Neural crest cell (in vitro differentiated cells): Measurements from ENCODE around the gene CRHR1. TPM values are rescaled to one million over a fixed set of nuclear protein-coding genes. Genes with fewer than 3 reads are reported as not detected.

Experiments used
- DNase-seq: peaks from one replicate; pipeline ENCODE4 v3.0.0; 2021; ENCODE audit warnings: low read depth, mixed read lengths, low spot score
- H3K27ac Mint-ChIP-seq: one replicate; pipeline ENCODE4 v1.8.0; 2021; ENCODE audit warnings: mild to moderate bottlenecking, mixed read lengths; ENCODE audit not compliant: unreplicated experiment
- H3K27me3 Mint-ChIP-seq: 2 replicates; pipeline ENCODE4 v1.8.0; 2021; ENCODE audit warnings: low read depth, mild to moderate bottlenecking, mixed read lengths
- H3K36me3 Mint-ChIP-seq: 2 replicates; pipeline ENCODE4 v1.8.0; 2021; ENCODE audit warnings: low read depth, mild to moderate bottlenecking, mixed read lengths
- H3K4me1 Mint-ChIP-seq: 2 replicates; pipeline ENCODE4 v1.8.0; 2021; ENCODE audit warnings: mixed read lengths
- H3K4me3 Mint-ChIP-seq: one replicate; pipeline ENCODE4 v1.8.0; 2021; ENCODE audit warnings: mild to moderate bottlenecking, mixed read lengths
- H3K9me3 Mint-ChIP-seq: 2 replicates; pipeline ENCODE4 v1.8.0; 2021; ENCODE audit warnings: mixed read lengths
- total RNA-seq: library from RNA; stranded (reverse); gene quantifications from 2 replicates; pipeline ENCODE4 v1.2.1, GENCODE V29; 2021
- TF ChIP-seq, protein P1 (sequence below): fragments of 200-600 bp; sonication (generic); conservative IDR thresholded peaks from 2 replicates; pipeline ENCODE4 v1.5.0; 2021; ENCODE audit warnings: antibody characterized with exemption, mild to moderate bottlenecking

The CRHR1 gene
- total RNA-seq, 1 donor from 2014 or later: 1.1 TPM

DNA sequence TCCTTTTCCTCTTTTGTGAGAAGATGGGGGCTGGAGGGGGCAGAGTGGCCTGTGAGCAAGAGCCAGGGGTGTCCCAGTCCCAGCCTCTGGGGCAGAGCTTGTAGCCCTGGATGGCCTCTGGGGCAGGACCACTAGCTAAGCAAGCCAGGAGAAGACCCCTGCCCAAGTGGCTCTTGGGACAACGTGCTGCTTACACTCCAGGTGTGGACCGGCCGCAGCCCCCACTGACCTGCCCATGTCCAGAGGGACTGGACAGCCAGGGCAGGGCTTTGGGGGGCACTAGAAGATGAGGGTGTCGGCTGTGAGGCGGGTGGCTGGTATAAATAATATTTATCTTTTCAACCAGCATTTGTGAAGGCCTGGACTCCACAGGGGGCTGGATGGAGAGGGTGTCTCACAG lies 51.4 kb downstream of the CRHR1 start:
- Mint-ChIP-seq H3K36me3 (no peaks in the 10 kb centered on the region), H3K4me1 (no peaks in the 10 kb centered on the region), H3K27me3 (no peaks in the 10 kb centered on the region), H3K9me3 (no peaks in the 10 kb centered on the region), H3K4me3 (no peak overlapping the region), H3K27ac (no peak overlapping the region)
- TF ChIP-seq, protein P1, sequence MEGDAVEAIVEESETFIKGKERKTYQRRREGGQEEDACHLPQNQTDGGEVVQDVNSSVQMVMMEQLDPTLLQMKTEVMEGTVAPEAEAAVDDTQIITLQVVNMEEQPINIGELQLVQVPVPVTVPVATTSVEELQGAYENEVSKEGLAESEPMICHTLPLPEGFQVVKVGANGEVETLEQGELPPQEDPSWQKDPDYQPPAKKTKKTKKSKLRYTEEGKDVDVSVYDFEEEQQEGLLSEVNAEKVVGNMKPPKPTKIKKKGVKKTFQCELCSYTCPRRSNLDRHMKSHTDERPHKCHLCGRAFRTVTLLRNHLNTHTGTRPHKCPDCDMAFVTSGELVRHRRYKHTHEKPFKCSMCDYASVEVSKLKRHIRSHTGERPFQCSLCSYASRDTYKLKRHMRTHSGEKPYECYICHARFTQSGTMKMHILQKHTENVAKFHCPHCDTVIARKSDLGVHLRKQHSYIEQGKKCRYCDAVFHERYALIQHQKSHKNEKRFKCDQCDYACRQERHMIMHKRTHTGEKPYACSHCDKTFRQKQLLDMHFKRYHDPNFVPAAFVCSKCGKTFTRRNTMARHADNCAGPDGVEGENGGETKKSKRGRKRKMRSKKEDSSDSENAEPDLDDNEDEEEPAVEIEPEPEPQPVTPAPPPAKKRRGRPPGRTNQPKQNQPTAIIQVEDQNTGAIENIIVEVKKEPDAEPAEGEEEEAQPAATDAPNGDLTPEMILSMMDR: no peak
- no peak for DNase-seq

DNA sequence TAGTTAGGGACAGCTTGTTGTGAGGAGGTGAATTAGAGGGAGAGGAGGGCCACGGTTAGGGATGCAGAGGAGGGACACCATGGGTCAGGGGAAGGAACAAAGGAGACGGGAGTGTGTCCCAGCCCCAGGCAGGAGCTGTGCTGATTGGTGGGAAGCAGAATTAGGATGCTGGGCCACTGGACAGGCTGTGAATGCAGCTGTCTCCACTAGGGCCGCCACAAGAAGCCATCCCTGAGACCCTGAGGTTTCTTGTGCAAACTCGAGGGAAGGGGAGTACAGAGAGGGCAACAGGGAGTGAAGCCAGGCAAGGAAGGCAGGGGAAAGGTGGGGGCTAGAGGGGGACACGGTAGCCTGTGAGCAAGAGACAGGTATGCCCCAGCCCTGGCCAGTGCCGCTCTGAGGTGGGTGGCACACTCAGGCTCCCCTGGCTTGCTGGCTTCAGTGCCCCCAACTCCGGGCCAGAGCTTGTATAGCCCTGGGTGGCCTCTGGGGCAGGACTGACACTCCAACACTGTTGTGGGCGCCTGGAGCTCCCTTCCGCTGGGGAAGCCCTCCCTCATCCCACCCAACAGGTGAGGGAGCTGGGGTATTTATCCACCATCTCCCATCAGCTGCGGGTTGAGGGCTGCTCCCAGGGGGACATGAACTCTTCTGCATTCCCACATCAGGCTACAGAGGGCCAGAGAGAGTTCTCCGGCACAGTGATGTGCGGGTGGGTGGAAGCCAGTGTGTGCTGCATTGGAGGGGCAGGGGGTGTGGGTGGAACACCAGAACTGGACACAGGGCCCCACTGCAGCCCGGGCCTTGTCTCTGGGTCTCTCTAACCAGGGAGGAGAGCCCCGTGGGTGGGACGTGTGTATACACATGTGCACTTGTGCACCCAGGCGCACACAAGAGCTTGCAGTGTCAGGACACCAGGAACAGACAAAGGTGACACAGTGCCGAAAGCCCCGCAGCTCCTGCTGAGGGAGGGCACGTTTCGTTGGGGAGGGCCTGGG lies 52.2 kb downstream of the CRHR1 start:
- no peaks in the 10 kb centered on the region for H3K27me3 Mint-ChIP-seq
- H3K4me1 Mint-ChIP-seq: no peaks in the 10 kb centered on the region
- H3K36me3 Mint-ChIP-seq: no peaks in the 10 kb centered on the region
- no peaks in the 10 kb centered on the region for H3K9me3 Mint-ChIP-seq
- H3K27ac Mint-ChIP-seq: no peak overlapping the region
- TF ChIP-seq, protein P1: no peak
- H3K4me3 Mint-ChIP-seq: no peak overlapping the region
- DNase-seq: no peak

DNA sequence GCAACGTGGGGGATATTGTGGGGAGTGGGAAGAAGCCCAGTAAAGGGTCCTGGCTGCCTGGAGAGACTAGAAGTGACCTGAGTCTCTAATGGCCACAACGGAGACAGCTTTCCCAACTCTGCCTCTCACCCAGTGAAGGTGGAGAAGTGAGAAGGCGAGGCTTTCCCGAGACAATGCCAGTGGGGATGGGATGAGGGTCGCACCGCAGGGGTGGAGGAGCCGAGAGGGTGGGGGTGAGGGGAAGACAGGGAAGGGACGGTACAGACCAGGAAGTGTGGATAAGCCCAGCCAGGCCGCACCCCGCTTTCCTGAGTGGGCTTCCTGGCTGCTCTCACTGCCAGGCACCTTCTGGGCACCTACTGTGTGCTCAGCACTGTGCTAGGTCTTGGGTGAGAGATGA lies 53.1 kb downstream of the CRHR1 start:
- DNase-seq: no peak
- Mint-ChIP-seq H3K9me3 (no peaks in the 10 kb centered on the region), H3K4me3 (no peak overlapping the region), H3K4me1 (no peaks in the 10 kb centered on the region), H3K36me3 (no peaks in the 10 kb centered on the region), H3K27me3 (no peaks in the 10 kb centered on the region), H3K27ac (no peak overlapping the region)
- TF ChIP-seq, protein P1: no peak

DNA sequence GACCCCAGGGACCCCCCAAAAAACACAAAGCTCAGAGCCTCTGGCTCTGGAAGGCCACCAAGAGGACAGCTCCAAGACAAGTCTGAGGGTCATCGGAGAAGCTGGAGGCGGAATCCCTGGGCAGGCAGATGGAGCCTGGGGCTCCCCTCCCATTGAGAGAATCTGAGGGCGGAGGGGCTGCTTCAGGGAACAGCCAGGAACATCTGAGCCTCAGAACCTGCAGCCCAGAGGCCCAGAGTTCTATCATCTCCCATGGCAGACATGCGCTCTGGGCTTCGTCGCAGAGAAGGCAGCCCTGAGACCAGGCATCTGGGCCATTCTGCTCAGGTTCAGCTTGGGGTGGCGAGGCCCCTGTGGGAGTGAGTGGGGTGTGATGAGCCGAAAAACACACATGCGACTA lies 53.5 kb downstream of the CRHR1 start:
- TF ChIP-seq, protein P1: no peak
- H3K27me3 Mint-ChIP-seq: no peaks in the 10 kb centered on the region
- no peak overlapping the region for H3K4me3 Mint-ChIP-seq
- no peak overlapping the region for H3K27ac Mint-ChIP-seq
- H3K36me3 Mint-ChIP-seq: no peaks in the 10 kb centered on the region
- no peaks in the 10 kb centered on the region for H3K9me3 Mint-ChIP-seq
- no peak for DNase-seq
- H3K4me1 Mint-ChIP-seq: no peaks in the 10 kb centered on the region

DNA sequence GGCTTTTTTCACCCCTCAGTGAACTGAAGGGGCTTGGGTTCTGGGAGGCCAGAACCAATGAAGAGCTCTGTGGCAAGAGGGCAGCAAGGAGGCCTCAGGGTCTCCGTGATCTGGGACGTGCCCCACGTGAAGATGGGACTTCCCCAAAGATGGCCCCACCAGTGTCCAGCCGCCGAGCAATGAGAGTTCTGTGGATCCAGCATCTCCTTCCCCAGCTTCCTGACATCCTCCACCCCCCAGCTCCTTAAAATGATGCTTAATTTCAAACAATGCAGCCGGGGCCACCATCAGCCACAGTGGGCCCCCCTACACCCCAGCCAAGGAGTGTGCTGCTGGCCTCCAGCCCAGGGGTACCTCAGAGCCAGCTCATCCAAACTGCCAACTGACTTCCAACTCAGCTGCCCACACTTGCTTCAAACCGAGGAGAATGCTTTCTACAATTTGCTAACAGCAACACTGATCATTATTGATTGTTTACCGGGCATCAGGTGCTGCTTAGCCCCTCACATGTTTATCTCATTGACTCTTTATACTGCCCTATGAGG lies 54.7 kb downstream of the CRHR1 start:
- DNase-seq: no peak
- H3K4me3 Mint-ChIP-seq: no peak overlapping the region
- H3K9me3 Mint-ChIP-seq: no peaks in the 10 kb centered on the region
- H3K4me1 Mint-ChIP-seq: no peaks in the 10 kb centered on the region
- H3K27ac Mint-ChIP-seq: no peak overlapping the region
- TF ChIP-seq, protein P1: no peak
- no peaks in the 10 kb centered on the region for H3K36me3 Mint-ChIP-seq
- H3K27me3 Mint-ChIP-seq: no peaks in the 10 kb centered on the region
